GM20000 (cell line): ENCODE results near the gene MYO9A.

Experiments used
- DNase-seq: peaks from one replicate; pipeline ENCODE4 v3.0.0; 2012; ENCODE audit warnings: low spot score
- CTCF ChIP-seq: IDR thresholded peaks from 2 replicates; pipeline ENCODE4 v1.5.1; 2012; ENCODE audit warnings: mild to moderate bottlenecking, control low read depth; ENCODE audit errors: extremely low read depth, missing control alignments

MYO9A gene

GRCh38 chr15:71773206-71773859, 344.6 kb downstream of the MYO9A start:
- TF ChIP-seq CTCF, result no peak
- DNase-seq, result no peak
